Natural killer cell treated with Interleukin-12 subunit alpha and Interleukin-12 subunit beta and Interleukin-15 and Interleukin-18, amount 100 ng/mL, for 72 hours (primary cell): ENCODE measurements around the gene FAT4. TPM values are rescaled to one million over a fixed set of nuclear protein-coding genes. Genes with fewer than 3 reads are reported as not detected.

Experiments
- ATAC-seq, 2 donors: fragments of 150-1000 bp; cut with Tn5 transposase in 1 of 2; sonication (Bioruptor Pico), chemical (Tn5 transposase) in 1 of 2; 2 replicates each; pipeline ENCODE4 v1.10.0; 2021
- DNase-seq: peaks from one replicate; pipeline ENCODE4 v3.0.0; 2022; ENCODE audit warnings: low spot score
- H3K27ac Mint-ChIP-seq, 2 donors: 1 replicate in 1 of 2; 2 replicates in 1 of 2; pipeline ENCODE4 v1.8.0; 2022; ENCODE audit warnings: mixed read lengths in 2 of 2, mild to moderate bottlenecking in 1 of 2, moderate library complexity in 1 of 2
- H3K27me3 Mint-ChIP-seq, 2 donors: 1 replicate in 1 of 2; 2 replicates in 1 of 2; pipeline ENCODE4 v1.8.0; 2022; ENCODE audit warnings: mixed read lengths in 2 of 2
- H3K36me3 Mint-ChIP-seq: one replicate; pipeline ENCODE4 v1.8.0; 2022; ENCODE audit warnings: mixed read lengths
- H3K4me1 Mint-ChIP-seq, 2 donors: 1 replicate in 1 of 2; 2 replicates in 1 of 2; pipeline ENCODE4 v1.8.0; 2022; ENCODE audit warnings: low read depth in 2 of 2, mixed read lengths in 2 of 2, mild to moderate bottlenecking in 1 of 2
- H3K4me3 Mint-ChIP-seq: one replicate; pipeline ENCODE4 v1.8.0; 2022; ENCODE audit warnings: mixed read lengths
- H3K9me3 Mint-ChIP-seq: 2 replicates; pipeline ENCODE4 v1.8.0; 2022; ENCODE audit warnings: mixed read lengths
- total RNA-seq, 2 donors: library from RNA; stranded (reverse); gene quantifications; one replicate each; pipeline ENCODE4 v1.2.3, GENCODE V29; 2022

FAT4 gene
- total RNA-seq, 2 donors from 2014 or later: 0.33 to 1.4 TPM

DNA sequence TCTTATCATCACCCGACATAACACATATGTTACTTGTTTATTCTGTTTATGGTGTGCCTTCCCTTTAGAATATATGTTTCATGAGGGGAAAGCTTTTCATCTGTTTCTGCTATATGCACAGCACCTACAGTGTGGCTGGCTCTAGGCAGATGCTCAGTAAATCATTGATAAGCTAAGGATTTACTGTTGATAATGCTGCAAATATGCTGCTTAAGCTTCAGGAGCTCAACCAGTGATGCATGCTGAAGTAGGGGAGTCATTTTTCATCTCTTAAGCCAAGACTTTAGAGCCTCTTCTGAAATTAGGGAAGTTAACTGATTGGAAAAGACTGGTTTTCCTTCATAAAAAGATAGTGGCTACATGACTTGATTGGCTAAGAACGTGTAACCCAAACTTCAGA, 16.4 kb downstream of the FAT4 start:
- Mint-ChIP-seq H3K4me1 (no peaks in the 10 kb centered on the region), H3K27me3 (no peaks in the 10 kb centered on the region), H3K27ac (no peak overlapping the region), H3K9me3 (no peaks in the 10 kb centered on the region), H3K36me3 (no peaks in the 10 kb centered on the region), H3K4me3 (no peak overlapping the region)
- DNase-seq: no peak
- ATAC-seq: no peak

DNA sequence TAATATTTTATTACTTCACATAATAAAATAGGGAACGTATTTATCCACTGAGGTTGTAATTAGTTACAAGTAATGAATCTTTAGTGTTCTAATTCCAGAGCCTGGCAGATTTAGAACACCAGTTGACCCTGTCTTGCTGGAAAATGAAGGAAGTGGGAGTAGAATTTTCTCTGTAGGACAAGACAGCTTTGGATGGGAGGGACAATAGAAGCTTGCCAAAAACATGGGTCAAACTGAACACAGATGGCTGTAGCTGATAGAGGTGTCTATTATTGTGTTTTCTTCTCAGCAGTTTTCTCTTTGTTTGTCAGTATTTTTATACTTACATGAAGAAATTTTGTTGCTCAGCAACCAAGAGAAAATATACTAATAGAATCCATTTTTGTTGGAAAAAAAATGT, 20.2 kb downstream of the FAT4 start:
- no peak for ATAC-seq
- H3K4me3 Mint-ChIP-seq: no peak overlapping the region
- no peak for DNase-seq
- H3K4me1 Mint-ChIP-seq: no peaks in the 10 kb centered on the region
- H3K27ac Mint-ChIP-seq: no peak overlapping the region
- H3K36me3 Mint-ChIP-seq: no peaks in the 10 kb centered on the region
- no peaks in the 10 kb centered on the region for H3K9me3 Mint-ChIP-seq
- no peaks in the 10 kb centered on the region for H3K27me3 Mint-ChIP-seq

DNA sequence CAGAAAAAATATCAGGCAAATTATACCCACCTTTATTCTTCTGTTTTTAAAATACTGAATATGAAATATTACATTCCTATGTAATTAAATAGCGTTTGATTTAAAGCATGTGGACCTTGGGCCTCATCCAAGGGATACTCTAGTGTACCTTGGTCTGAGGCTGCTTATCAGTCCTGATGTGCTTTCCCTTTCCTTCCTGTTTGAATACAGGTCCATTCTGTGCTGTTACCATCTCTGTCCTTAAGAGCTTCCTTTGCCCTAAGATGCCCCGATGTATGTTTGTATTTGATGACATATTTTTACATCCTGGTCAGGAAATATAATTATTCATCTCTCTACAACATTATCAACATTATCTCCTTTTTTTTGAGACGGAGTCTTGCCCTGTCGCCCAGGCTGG, 24.1 kb downstream of the FAT4 start:
- no peaks in the 10 kb centered on the region for H3K36me3 Mint-ChIP-seq
- DNase-seq: no peak

DNA sequence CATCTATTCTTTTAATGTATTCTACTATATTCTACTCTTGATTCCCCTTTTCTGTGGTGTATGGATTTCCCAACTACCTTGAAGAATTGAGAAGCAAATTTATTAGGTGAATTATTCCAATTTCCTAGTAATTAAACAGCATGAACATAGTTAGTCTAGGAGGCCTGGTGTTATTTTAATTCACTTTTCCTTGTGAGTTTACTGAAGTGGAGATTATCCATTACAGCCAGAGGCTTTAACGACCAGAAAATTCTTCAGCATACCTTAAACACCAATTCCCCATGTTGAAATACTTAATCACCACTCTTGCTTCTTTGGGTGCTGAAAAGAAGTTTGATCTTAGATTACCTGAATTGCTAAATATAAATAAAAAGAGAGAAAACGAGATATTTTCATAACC, 29.4 kb downstream of the FAT4 start:
- Mint-ChIP-seq H3K9me3 (no peaks in the 10 kb centered on the region), H3K4me1 (no peaks in the 10 kb centered on the region), H3K36me3 (no peaks in the 10 kb centered on the region), H3K27ac (no peak overlapping the region), H3K27me3 (no peaks in the 10 kb centered on the region), H3K4me3 (no peak overlapping the region)
- ATAC-seq (no peak), DNase-seq (no peak)

More for the DNA sequence above, 24.1 kb downstream of the FAT4 start:
- H3K27me3 Mint-ChIP-seq: no peaks in the 10 kb centered on the region
- H3K4me1 Mint-ChIP-seq: no peaks in the 10 kb centered on the region
- no peak for ATAC-seq
- no peak overlapping the region for H3K4me3 Mint-ChIP-seq
- H3K27ac Mint-ChIP-seq: no peak overlapping the region
- H3K9me3 Mint-ChIP-seq: no peaks in the 10 kb centered on the region

DNA sequence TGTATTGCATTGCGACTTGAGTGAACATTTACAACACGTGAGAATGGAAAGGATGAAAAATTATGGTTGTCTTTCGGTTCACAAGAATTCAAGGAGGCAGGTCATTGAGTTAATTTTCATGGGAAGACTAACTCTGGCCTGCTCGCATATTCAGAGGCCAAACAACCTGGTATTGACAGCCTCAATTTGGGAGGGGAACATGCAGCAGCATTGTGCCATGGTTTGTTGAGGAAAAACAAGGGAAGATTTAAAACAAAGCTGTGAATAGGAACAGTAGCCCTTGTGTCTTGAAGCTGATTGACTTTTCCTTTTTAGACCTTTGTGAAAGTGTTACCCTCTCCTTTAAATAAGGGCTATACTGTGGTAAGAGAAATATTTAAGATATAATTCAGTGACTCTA, 31.9 kb downstream of the FAT4 start:
- no peaks in the 10 kb centered on the region for H3K9me3 Mint-ChIP-seq
- H3K4me1 Mint-ChIP-seq: no peaks in the 10 kb centered on the region
- H3K27me3 Mint-ChIP-seq: no peaks in the 10 kb centered on the region
- no peak overlapping the region for H3K4me3 Mint-ChIP-seq
- H3K36me3 Mint-ChIP-seq: no peaks in the 10 kb centered on the region
- DNase-seq (no peak), ATAC-seq (no peak)
- H3K27ac Mint-ChIP-seq: no peak overlapping the region

DNA sequence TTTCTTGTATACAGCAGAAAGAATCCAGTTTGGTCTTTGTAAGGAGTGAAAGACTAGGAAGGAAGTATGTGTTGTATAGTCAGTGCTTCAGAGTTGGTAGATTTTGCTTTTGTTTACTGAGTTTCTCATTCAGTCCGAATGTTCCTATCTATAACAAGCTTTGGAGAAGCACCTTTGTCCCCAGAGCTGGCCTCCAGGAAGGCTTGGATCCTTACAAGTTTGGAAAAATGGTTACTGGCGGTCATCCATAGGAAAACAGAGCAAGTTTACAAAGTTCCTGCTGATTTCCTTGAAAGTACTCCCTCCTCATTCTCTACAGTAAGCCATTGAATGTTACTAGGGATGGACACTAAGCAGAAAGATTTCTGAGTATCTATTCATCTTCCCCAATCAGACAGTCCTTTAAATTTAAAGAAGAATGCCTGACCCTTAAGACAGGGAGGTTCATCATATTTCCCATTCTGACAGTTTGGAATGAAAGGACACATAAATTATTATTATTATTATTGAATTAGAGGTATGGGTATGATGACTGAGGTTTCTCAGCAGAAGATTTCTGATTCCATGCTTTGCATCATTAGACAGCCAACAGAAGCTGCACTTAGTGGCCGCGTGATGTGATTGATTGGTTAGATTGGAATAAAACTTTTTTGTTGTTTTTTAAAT, 35.8 kb downstream of the FAT4 start:
- DNase-seq: no peak
- Mint-ChIP-seq H3K27me3 (no peaks in the 10 kb centered on the region), H3K4me1 (peaks cover 0 to 2% of the 10 kb centered on the region in 2 donors), H3K36me3 (no peaks in the 10 kb centered on the region), H3K4me3 (no peak overlapping the region), H3K27ac (no peak overlapping the region), H3K9me3 (no peaks in the 10 kb centered on the region)
- ATAC-seq: no peak

DNA sequence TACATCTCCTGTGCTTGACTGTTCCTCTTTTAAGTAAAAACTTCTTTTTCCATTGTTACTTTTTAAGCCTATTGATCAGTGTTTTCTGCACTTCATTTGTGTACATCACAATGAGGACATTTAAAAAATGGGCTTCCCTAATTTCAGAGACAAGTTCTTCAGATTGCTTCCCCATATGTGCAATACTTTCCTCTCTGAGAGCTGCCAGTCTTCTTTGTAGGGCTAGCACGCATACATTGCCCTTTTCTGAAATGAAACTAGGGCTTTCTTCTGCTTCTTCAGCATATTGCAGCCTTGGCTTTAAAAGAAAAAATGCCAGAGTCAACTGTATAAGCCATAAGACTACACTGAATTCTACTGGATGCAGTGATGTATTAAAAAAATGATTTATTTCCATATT, 37.8 kb downstream of the FAT4 start:
- H3K27ac Mint-ChIP-seq: no peak overlapping the region
- no peaks in the 10 kb centered on the region for H3K27me3 Mint-ChIP-seq
- DNase-seq: no peak
- no peaks in the 10 kb centered on the region for H3K36me3 Mint-ChIP-seq
- no peak for ATAC-seq
- peaks cover 0 to 3% of the 10 kb centered on the region in 2 donors for H3K4me1 Mint-ChIP-seq
- H3K4me3 Mint-ChIP-seq: no peak overlapping the region
- no peaks in the 10 kb centered on the region for H3K9me3 Mint-ChIP-seq

DNA sequence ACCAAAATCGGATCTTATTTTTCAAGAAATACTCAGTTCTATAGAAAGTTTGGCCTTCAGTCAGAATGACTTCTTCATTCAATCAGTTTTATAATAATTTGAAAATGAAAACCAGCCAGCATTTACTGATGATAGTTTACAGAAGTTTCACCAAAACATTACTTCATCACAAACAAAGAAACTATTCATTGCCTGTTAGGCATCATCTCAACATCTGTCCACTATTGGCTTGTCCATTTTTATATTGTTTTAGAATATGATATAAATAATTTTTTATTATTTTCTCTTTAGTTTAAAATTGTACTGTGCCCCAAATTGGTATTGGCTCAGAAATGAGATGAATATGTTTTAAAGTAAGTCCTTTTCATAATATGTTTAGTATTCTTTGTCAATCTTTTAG, 38.4 kb downstream of the FAT4 start:
- no peak overlapping the region for H3K27ac Mint-ChIP-seq

DNA sequence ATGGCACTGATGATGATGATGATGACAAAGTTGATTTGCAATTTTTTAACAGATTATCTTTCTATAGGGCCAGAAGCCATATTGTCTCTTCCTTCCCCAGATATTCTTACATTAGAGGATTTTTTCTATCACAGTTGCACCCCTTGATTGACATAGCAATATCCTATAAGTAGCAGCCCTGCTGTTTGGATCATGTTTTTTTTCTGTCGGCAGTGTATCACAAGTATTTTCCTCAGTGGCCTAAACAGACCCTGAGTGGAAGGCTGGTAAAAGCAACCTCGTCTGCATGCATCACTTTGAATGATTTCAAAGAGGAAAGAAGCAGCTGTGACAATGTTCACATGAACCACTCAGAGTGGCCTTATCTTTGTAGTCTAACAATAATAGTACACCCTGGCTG, 41.0 kb downstream of the FAT4 start:
- DNase-seq (no peak), ATAC-seq (no peak)
- Mint-ChIP-seq H3K4me3 (no peak overlapping the region), H3K9me3 (no peaks in the 10 kb centered on the region), H3K27me3 (no peaks in the 10 kb centered on the region), H3K36me3 (no peaks in the 10 kb centered on the region), H3K4me1 (peaks cover 0 to 5% of the 10 kb centered on the region in 2 donors), H3K27ac (no peak overlapping the region)

More for the DNA sequence above, 38.4 kb downstream of the FAT4 start:
- H3K27me3 Mint-ChIP-seq: no peaks in the 10 kb centered on the region
- H3K9me3 Mint-ChIP-seq: no peaks in the 10 kb centered on the region
- ATAC-seq (no peak), DNase-seq (no peak)
- H3K4me3 Mint-ChIP-seq: no peak overlapping the region
- H3K36me3 Mint-ChIP-seq: no peaks in the 10 kb centered on the region
- H3K4me1 Mint-ChIP-seq: peaks cover 0 to 5% of the 10 kb centered on the region in 2 donors

DNA sequence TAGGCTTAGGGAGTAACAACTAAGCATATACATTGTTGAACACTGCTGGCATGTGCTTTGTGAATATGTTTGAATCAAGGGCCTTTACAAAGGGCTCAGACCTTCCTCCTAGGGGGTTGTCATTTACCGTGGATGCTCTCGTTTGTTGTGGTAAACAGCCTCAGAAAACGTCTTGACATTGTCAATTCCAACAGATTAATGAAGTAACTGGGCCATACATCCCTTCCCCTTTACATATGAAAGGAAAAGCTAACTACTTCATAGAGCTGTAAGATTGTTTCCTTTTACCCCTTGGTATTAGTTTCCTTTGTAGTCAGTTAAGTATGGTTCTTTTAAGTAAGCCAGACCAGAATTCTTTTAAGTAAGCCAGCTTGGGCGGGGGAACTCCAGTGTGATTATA, 42.9 kb downstream of the FAT4 start:
- Mint-ChIP-seq H3K27ac (no peak overlapping the region), H3K9me3 (no peaks in the 10 kb centered on the region), H3K4me1 (peaks cover 0 to 5% of the 10 kb centered on the region in 2 donors), H3K27me3 (no peaks in the 10 kb centered on the region), H3K36me3 (no peaks in the 10 kb centered on the region), H3K4me3 (no peak overlapping the region)
- DNase-seq (no peak), ATAC-seq (no peak)

DNA sequence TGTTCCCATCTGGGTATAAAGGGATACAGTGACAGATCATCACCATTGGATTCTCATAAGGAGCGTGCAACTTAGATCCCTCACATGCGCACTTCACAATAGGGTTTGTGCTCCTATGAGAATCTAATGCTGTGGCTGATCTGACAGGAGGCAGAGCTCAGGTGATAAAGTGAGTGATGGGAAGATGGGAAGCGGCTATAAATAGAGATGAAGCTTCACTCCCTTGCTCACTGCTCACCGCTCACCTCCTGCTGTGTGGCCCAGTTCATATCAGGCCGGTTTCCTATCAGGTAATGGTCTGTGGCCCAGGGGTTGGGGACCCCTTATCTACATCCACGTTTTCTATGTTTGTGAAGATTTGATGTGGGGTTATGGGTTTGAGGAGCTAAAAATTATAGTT, 43.7 kb downstream of the FAT4 start:
- Mint-ChIP-seq H3K4me1 (peaks cover 0 to 5% of the 10 kb centered on the region in 2 donors), H3K36me3 (no peaks in the 10 kb centered on the region), H3K4me3 (no peak overlapping the region), H3K27me3 (no peaks in the 10 kb centered on the region), H3K27ac (no peak overlapping the region), H3K9me3 (no peaks in the 10 kb centered on the region)
- ATAC-seq (no peak), DNase-seq (no peak)

DNA sequence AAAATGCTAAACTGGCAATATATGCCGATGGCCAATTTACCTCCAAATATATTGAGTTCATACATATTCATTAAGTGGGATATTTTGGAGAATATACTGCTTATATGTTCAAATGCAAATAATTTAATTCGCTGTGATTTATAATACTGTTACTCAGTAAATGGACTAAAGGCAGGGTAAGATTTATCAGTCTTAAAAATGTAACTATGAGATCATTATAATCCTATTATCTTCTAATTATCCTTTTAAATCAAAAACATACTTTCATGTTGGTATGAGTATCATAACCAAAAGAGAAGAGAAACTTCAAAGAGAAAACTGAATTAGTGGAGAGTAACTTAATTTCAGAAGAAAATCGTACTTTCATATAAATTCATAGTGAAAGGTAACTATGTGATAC, 44.6 kb downstream of the FAT4 start:
- DNase-seq (no peak), ATAC-seq (no peak)
- Mint-ChIP-seq H3K27me3 (no peaks in the 10 kb centered on the region), H3K4me1 (peaks cover 0 to 4% of the 10 kb centered on the region in 2 donors), H3K4me3 (no peak overlapping the region), H3K9me3 (no peaks in the 10 kb centered on the region), H3K27ac (no peak overlapping the region), H3K36me3 (no peaks in the 10 kb centered on the region)

DNA sequence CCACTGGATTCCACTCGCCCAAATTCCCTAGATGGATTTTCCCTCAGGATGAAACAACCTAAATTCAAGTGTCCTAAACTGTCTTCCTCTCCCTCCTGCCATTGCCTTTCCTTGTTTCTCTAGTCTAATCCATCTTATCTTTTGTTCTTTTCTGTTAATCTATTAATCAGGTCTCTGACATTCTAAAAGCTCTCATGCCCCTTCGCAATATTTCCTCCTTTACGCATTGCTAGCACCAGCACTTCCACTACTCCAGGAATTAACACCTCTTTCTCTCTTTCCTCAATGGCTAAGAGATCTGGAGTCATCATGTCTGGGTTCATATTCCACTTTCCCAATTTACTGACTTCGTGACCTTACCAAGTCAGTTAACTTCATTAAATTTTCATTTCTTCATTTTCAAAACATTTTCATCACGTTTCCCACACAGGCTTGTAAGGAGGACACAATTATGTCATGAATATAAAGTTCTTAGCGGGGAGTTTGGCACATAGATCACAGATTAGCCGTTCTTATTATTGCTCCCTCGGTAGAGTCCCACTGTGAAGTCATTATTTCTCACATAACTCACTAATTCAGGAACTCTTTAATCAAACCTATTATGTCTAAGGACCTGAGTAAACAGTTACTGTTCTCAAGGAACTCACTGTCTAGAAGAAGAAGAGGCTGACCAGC, 45.3 kb downstream of the FAT4 start:
- no peak overlapping the region for H3K27ac Mint-ChIP-seq
- H3K27me3 Mint-ChIP-seq: no peaks in the 10 kb centered on the region
- ATAC-seq: no peak

DNA sequence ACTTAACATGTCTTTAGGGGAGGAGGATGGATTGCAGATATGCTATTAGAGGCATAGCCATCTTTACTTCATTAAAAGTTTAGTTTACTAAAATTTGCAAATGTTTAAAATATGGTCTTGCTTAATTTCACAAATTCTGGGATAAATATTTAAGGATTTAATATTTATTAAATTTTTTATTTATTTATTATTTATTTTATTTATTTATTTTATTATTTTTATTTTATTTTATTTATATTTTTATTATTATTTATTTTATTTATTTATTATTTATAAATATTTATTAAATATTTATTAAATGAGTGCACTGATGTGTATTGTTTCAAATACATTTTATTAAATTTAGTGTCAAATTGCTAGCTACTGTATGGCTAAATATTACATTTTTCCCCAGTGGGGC, 46.0 kb downstream of the FAT4 start:
- H3K27me3 Mint-ChIP-seq: no peaks in the 10 kb centered on the region
- H3K36me3 Mint-ChIP-seq: no peaks in the 10 kb centered on the region
- H3K27ac Mint-ChIP-seq: no peak overlapping the region
- H3K4me1 Mint-ChIP-seq: peaks cover 0 to 3% of the 10 kb centered on the region in 2 donors
- no peak for ATAC-seq
- DNase-seq: no peak
- peaks cover 3% of the 10 kb centered on the region for H3K9me3 Mint-ChIP-seq
- H3K4me3 Mint-ChIP-seq: no peak overlapping the region

More for the DNA sequence above, 45.3 kb downstream of the FAT4 start:
- no peak for DNase-seq
- Mint-ChIP-seq H3K36me3 (no peaks in the 10 kb centered on the region), H3K4me1 (peaks cover 0 to 3% of the 10 kb centered on the region in 2 donors), H3K9me3 (peaks cover 3% of the 10 kb centered on the region), H3K4me3 (no peak overlapping the region)
